DND-41 (cell line): ENCODE data around the gene TUBA4B.

Experiments
- ATAC-seq: fragments of 200-7000 bp; cut with Tn5 transposase; 3 replicates; pipeline ENCODE4 v1.9.1; 2021; ENCODE audit warnings: low read depth; ENCODE audit not compliant: insufficient read depth
- DNase-seq: peaks from one replicate; pipeline ENCODE4 v3.0.0-alpha.2; 2020
- H2AFZ ChIP-seq: 2 replicates; pipeline ENCODE4 v1.6.0; 2012; ENCODE audit warnings: low read depth, low read length
- H3K27ac ChIP-seq: 2 replicates; pipeline ENCODE4 v1.5.1; 2012; ENCODE audit warnings: low read length, inconsistent platforms
- H3K27me3 ChIP-seq: fragments of 200-600 bp; sonication (generic); 2 replicates; pipeline ENCODE4 v1.6.0; 2012; ENCODE audit warnings: low read length, mild to moderate bottlenecking, inconsistent platforms; ENCODE audit not compliant: insufficient read depth, poor library complexity
- H3K36me3 ChIP-seq: 2 replicates; pipeline ENCODE4 v1.5.1; 2012; ENCODE audit warnings: low read length, inconsistent platforms; ENCODE audit not compliant: insufficient read depth
- H3K4me1 ChIP-seq: 2 replicates; pipeline ENCODE4 v1.5.1; 2012; ENCODE audit warnings: mild to moderate bottlenecking, low read length; ENCODE audit not compliant: insufficient read depth
- H3K4me2 ChIP-seq: 2 replicates; pipeline ENCODE4 v1.6.0; 2012; ENCODE audit warnings: mild to moderate bottlenecking, moderate library complexity, low read length, inconsistent platforms; ENCODE audit not compliant: insufficient read depth
- H3K4me3 ChIP-seq, 2 experiments: fragments of 200-600 bp in 1 of 2; shearing (Covaris generic) in 1 of 2; 2 replicates each; pipeline ENCODE4 v1.5.1; 2012 to 2016; ENCODE audit warnings: inconsistent platforms in 2 of 2, low read length in 2 of 2, mild to moderate bottlenecking in 2 of 2, low read depth in 1 of 2, moderate library complexity in 1 of 2
- H3K79me2 ChIP-seq: 2 replicates; pipeline ENCODE4 v1.6.0; 2012; ENCODE audit warnings: low read length, inconsistent platforms; ENCODE audit not compliant: insufficient read depth
- H3K9ac ChIP-seq: 2 replicates; pipeline ENCODE4 v1.6.0; 2012; ENCODE audit warnings: low read depth, mild to moderate bottlenecking, inconsistent platforms, low read length, moderate library complexity
- H3K9me3 ChIP-seq: 2 replicates; pipeline ENCODE4 v1.5.1; 2012; ENCODE audit warnings: low read length, moderate library complexity, mild to moderate bottlenecking, inconsistent platforms; ENCODE audit not compliant: insufficient read depth, severe bottlenecking
- H4K20me1 ChIP-seq: 2 replicates; pipeline ENCODE4 v1.6.0; 2012; ENCODE audit warnings: low read length; ENCODE audit not compliant: insufficient read depth
- CTCF ChIP-seq: IDR thresholded peaks from 2 replicates; pipeline ENCODE4 v1.5.1; 2012; ENCODE audit warnings: borderline replicate concordance, low read length, moderate library complexity, mild to moderate bottlenecking; ENCODE audit not compliant: poor library complexity, severe bottlenecking; ENCODE audit errors: extremely low read depth
- EZH2 ChIP-seq: IDR thresholded peaks from 3 replicates; pipeline ENCODE4 v1.6.1; 2012; ENCODE audit warnings: borderline replicate concordance, low read depth, mild to moderate bottlenecking, moderate library complexity, low read length, inconsistent platforms; ENCODE audit not compliant: severe bottlenecking

Gene TUBA4B

GRCh38 chr2:219261024-219261855 lies 8.2 kb downstream of the TUBA4B start:
- DNase-seq (no peak), ATAC-seq (no peak)
- Histone ChIP-seq H3K27me3 (peaks cover 19% of the 10 kb centered on the region), H3K4me2 (no peak overlapping the region), H3K4me1 (0 out of 2 replicates have a peak, but pooled peaks cover 3% of the 10 kb centered on the region), H3K36me3 (no peaks in the 10 kb centered on the region), H3K4me3 (no peak overlapping the region), H2AFZ (no peak overlapping the region), H3K9me3 (no peaks in the 10 kb centered on the region), H3K9ac (no peak overlapping the region), H4K20me1 (no peaks in the 10 kb centered on the region), H3K79me2 (no peaks in the 10 kb centered on the region), H3K27ac (no peak overlapping the region)
- TF ChIP-seq EZH2 (no peak), CTCF (no peak)

GRCh38 chr2:219266232-219266631 lies 13.2 kb downstream of the TUBA4B start:
- no peak overlapping the region for H2AFZ ChIP-seq
- no peak overlapping the region for H3K4me2 ChIP-seq
- H3K27ac ChIP-seq: no peak overlapping the region
- H4K20me1 ChIP-seq: no peaks in the 10 kb centered on the region
- H3K27me3 ChIP-seq: peaks cover 10% of the 10 kb centered on the region
- ATAC-seq (no peak), DNase-seq (no peak)
- no peaks in the 10 kb centered on the region for H3K9me3 ChIP-seq
- H3K4me1 ChIP-seq: 0 out of 2 replicates have a peak, but pooled peaks cover 2% of the 10 kb centered on the region
- no peak overlapping the region for H3K9ac ChIP-seq
- H3K36me3 ChIP-seq: no peaks in the 10 kb centered on the region
- no peak overlapping the region for H3K4me3 ChIP-seq
- TF ChIP-seq CTCF (no peak), EZH2 (no peak)
- no peaks in the 10 kb centered on the region for H3K79me2 ChIP-seq

- no peaks in the 10 kb centered on the region for H3K9me3 ChIP-seq
- no peaks in the 10 kb centered on the region for H3K4me1 ChIP-seq
- peaks cover 11% of the 10 kb centered on the region for H3K27me3 ChIP-seq
- H3K27ac ChIP-seq: no peak overlapping the region
- TF ChIP-seq EZH2 (no peak), CTCF (no peak)
- no peaks in the 10 kb centered on the region for H3K79me2 ChIP-seq
- ATAC-seq (no peak), DNase-seq (no peak)
- no peak overlapping the region for H2AFZ ChIP-seq
- no peak overlapping the region for H3K4me3 ChIP-seq
- H3K4me2 ChIP-seq: no peak overlapping the region
- no peaks in the 10 kb centered on the region for H3K36me3 ChIP-seq
- no peak overlapping the region for H3K9ac ChIP-seq
- no peaks in the 10 kb centered on the region for H4K20me1 ChIP-seq
Measured at GRCh38 chr2:219266886-219267285, 13.8 kb downstream of the TUBA4B start.
